DOHH2 (cell line): ENCODE results near the gene MACC1.

Experiments used
- EZH2phosphoT487 ChIP-seq: fragments of 200-600 bp; sonication (generic); IDR thresholded peaks from 2 replicates; pipeline ENCODE4 v1.6.1; 2017; ENCODE audit warnings: borderline replicate concordance, mild to moderate bottlenecking, antibody characterized with exemption, low read length, moderate library complexity, mixed read lengths
- TF ChIP-seq, protein P1 (sequence below): fragments of 200-600 bp; sonication (generic); IDR thresholded peaks from one replicate; pipeline ENCODE4 v1.5.1; 2014; ENCODE audit warnings: antibody characterized with exemption, mild to moderate bottlenecking, low read depth, low read length; ENCODE audit not compliant: poor library complexity, severe bottlenecking

DNA sequence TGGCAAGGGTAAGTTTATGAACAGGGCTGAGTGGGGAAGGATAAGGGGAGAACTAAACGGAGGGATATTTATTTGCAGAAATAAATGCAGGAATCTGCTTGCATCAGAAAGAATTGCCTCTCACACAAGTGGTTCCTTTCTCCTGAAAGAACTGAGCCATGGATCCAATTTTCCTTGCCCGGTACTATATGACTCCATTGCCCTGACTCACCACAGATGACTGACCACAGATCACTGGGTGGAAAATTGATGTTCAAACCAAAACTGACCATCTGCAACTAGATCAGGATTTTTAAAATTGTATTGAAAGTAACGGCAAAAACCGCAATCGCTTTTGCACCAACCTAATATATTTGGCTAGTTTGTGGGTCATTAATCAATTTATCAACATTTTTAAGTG lies 6.2 kb upstream of the MACC1 start:
- TF ChIP-seq, protein P1, sequence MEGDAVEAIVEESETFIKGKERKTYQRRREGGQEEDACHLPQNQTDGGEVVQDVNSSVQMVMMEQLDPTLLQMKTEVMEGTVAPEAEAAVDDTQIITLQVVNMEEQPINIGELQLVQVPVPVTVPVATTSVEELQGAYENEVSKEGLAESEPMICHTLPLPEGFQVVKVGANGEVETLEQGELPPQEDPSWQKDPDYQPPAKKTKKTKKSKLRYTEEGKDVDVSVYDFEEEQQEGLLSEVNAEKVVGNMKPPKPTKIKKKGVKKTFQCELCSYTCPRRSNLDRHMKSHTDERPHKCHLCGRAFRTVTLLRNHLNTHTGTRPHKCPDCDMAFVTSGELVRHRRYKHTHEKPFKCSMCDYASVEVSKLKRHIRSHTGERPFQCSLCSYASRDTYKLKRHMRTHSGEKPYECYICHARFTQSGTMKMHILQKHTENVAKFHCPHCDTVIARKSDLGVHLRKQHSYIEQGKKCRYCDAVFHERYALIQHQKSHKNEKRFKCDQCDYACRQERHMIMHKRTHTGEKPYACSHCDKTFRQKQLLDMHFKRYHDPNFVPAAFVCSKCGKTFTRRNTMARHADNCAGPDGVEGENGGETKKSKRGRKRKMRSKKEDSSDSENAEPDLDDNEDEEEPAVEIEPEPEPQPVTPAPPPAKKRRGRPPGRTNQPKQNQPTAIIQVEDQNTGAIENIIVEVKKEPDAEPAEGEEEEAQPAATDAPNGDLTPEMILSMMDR, result no peak
- TF ChIP-seq EZH2phosphoT487, result no peak
